NCI-H460 (cell line): ENCODE data around the gene MICAL2. TPM values are rescaled to one million over a fixed set of nuclear protein-coding genes. Genes with fewer than 3 reads are reported as not detected.

Experiments
- DNase-seq: peaks from one replicate; pipeline ENCODE4 v3.0.0-alpha.2; 2016; ENCODE audit warnings: low read depth; ENCODE audit errors: extremely low read depth
- polyA plus RNA-seq: library from polyadenylated mRNA; depleted of rRNA; stranded (reverse); fragments of >200 nt; gene quantifications from 2 replicates; pipeline ENCODE4 v1.2.3, GENCODE V29; 2014; cell fraction: nucleus; rRNA removed
- total RNA-seq: library from RNA; depleted of rRNA; stranded (reverse); fragments of >200 nt; shearing (Covaris generic); gene quantifications from 2 replicates; pipeline ENCODE4 v1.2.3, GENCODE V29; 2014; rRNA removed

The MICAL2 gene, protein sequence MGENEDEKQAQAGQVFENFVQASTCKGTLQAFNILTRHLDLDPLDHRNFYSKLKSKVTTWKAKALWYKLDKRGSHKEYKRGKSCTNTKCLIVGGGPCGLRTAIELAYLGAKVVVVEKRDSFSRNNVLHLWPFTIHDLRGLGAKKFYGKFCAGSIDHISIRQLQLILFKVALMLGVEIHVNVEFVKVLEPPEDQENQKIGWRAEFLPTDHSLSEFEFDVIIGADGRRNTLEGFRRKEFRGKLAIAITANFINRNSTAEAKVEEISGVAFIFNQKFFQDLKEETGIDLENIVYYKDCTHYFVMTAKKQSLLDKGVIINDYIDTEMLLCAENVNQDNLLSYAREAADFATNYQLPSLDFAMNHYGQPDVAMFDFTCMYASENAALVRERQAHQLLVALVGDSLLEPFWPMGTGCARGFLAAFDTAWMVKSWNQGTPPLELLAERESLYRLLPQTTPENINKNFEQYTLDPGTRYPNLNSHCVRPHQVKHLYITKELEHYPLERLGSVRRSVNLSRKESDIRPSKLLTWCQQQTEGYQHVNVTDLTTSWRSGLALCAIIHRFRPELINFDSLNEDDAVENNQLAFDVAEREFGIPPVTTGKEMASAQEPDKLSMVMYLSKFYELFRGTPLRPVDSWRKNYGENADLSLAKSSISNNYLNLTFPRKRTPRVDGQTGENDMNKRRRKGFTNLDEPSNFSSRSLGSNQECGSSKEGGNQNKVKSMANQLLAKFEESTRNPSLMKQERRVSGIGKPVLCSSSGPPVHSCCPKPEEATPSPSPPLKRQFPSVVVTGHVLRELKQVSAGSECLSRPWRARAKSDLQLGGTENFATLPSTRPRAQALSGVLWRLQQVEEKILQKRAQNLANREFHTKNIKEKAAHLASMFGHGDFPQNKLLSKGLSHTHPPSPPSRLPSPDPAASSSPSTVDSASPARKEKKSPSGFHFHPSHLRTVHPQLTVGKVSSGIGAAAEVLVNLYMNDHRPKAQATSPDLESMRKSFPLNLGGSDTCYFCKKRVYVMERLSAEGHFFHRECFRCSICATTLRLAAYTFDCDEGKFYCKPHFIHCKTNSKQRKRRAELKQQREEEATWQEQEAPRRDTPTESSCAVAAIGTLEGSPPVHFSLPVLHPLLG
- 0.63 and 1.4 TPM in 2 replicates for total RNA-seq
- 1.4 TPM in 2 replicates for polyA plus RNA-seq

DNA sequence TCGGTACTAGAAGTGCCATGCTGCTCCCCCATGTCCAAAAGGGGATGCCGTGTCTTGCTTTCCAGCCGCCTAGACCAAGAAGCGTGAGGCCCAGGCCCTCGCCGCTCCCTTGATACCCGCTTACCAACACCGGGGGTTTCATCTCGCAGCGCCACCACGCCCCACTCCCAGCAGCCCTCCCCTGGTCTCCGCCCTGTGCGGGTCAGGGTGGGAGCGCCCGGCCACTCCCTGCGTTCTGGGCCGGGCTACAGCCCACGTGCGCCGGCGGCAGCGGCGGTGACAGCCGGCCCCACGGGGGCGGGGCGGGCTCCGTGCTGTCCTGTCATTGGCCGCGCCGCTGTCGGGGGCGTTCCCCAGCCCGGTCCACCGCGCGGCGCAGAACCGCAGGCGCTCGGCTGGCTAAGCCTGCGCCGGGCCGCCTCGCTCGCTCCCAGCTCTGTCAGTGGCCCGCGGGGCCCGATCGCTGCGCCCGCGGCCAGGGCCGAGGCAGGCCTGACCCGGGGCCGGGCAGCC lies at the start of gene MICAL2:
Gene MICAL2 (plus strand): TSS at position 390 of the 513 bp plus-strand sequence. CDS start 51,566 bp downstream, outside the sequence.
- peak; percentile 57 for DNase-seq

DNA sequence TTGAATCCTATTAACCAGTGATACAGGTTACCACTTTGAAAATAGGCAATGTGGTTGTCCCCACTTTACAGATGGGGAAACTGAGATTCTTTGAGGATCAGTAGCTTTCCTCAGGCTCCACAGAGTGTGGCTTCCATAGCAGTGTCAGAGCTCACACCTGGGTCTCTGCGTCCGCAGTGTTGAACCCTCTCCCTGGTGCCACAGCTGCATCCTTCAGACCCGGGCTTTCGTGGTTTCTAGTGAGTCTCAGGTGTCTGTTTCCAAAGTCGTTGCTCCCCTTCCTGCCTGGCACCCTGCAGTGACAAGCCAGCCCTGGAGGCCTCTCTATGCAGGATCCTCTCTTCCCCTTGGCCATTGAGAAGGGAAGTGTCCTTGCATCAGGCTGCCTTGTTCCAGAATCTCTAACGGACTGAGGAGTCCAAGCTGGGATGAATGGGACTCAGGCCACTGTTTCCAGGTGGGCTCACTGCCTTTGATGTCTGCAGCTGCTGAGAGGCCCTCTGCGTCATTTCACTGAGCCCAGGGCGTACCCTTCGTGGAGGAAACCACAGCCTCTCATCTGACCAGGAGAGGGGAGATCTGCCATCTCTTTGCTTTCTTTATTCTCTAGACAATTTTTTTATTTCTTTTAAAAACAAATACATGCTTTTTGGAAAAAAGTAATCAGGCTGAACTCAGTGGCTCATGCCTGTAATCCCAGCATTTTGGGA lies 48.4 kb upstream of the MICAL2 start:
- no peak for DNase-seq

DNA sequence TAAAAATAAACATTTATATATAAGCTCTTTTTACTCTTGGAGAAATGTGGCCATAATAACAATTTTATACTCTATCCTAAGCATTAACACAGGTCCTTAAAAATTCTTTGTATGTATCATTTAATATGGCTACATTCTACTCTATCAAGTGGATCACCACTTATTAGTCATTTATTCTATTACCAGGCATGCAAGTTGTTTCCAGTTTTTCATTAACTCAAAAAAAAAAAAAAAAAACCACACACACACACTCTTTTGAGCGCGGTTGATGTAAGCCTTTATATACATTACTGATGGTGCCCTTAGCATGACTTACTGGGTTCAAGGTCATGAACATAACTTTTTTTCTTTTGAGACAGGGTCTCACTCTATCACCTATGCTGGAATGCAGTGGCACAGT lies 47.1 kb upstream of the MICAL2 start:
- DNase-seq, result no peak

DNA sequence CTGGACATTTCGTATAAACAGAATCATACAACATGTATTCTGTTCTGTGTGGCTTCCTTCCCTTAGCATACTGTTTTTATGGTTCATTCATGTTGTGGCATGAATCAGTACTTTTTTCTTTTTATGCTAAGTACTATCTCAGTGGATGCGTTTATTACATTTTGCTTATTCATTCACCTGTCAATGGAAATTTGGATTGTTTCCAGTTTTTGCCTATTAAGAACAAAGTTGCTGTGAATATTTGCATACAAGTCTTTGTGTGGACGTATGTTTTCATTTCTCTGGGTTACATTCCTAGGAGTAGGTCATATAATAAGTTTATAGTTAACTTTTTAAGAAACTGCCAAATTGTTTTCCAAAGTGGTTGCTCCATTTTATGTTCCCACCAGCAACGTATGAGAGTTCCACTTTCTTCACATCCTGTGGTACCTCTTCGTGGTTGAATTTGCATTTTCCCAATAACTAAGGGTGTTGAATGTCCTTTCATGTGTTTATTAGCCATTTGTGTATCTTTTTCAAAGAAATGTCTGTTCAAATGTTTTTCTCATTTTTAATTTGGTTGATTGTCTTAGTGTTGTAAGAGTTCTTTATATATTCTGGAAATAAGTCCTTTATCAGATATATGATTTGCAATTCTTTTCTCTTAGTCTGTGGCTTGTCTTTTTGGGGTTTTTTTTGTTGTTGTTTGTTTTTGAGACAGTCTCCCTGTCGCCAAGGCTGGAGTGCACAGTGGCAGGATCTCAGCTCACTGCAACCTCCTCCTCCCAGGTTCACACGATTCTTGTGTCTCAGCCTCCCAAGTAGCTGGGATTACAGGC lies 46.0 kb upstream of the MICAL2 start:
- DNase-seq, result no peak

DNA sequence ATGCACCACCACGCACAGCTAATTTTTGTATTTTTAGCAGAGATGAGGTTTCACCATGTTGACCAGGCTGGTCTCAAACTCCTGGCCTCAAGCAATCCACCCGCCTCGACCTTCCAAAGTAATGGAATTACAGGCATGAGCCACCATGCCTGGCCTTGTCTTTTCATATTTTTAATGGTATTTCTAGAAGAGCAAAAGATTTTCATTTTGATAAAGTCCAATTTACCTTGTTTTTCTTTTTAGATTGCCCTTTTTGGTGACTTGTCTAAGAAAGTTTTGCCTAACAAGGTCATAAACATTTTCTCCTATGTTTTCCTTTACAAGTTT lies 45.5 kb upstream of the MICAL2 start:
- DNase-seq, result no peak

DNA sequence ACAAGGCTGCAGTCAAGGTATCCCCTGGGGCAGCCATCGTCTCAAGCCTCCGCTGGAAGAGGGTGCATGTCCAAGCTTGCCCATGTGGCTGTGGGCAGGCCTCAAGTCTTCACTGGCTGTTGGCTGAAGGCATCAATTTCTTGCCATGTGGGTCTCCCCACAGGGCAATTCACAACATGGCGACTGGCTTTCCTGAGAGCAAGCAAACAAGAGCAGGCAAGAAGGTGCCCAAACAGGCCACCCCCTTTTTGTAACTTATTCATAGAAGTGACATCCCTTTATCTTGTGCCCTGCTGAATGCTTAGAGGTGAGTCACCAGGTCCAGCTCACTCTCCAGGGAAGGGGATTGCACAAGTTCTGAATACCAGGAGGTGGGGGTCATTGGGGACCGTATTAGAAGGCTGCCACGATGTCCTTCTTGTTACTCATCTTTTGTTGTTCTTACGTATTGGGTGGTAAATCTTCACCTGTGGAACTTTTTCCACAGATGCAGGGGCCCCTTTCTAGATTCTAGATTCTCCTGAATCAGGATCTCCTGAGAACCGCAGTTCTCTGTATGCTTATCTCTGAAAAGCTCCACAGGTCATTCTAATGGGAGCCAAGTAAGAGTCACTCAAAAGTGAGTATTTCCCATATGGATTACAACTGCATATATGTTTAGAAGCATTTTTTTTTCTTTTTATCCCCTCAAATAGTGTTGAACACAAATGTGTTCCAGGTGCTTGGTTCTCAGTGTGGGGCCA lies 44.2 kb upstream of the MICAL2 start:
- DNase-seq, result peak; percentile 77

DNA sequence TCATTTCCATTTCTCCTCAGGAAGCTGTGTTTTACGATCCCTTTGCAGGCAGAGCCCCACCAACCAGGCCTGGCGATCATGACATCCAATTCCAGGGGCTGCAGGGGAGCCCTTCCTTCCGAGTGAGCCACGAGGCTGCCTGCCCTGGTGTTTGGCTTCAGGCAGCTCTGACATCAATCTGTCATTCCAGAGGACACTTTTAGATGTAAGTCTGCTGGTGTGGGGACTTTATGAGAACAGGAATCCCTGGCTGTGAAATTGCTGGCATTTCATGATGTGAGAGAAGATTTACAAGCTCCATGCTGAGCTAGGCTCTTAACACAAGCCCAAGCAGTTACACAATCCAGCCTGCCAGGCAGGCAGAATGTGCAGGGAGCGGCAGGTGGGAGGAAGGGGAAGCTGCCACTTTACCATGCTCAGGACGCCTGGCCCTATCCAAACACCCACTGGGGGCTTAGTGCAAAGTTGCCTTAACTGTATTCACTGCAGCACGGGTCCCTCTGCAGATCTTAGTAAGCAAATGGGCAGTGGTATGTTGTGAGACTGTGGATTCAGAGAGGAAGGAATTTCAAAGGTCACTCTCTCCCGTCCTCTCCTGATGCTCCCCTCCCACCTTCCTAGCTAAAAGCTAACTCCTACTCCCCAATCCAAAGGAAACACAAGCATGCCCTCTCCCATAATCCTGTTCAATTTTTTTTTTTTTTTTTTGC lies 43.4 kb upstream of the MICAL2 start:
- DNase-seq, result no peak

DNA sequence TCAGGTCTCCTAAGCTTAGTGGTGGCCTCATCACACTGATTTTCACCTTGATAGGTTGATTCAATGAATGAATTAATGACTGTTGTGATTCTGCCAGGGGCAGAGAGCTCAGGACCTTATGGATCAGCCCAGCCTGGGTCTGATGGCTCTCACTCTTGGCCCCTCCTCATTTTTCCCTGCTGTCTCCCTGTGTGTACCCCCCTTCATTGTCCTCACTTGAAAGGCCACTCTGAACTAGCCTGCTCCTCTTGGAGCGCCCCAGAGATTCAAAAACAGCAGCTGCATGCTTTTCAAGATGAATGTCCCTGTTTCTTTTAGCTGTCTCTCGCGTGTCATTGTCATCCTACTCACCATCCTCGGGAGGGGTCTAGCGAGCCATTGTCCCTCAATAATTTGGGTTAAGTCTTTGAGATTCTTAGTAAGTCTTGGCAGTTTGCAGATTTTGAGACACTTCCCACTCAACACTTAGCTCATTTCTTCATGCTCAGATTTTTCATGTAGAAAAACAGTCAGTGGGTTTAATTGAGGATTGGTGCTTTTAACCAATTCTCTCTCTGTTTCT lies 42.5 kb upstream of the MICAL2 start:
- no peak for DNase-seq

DNA sequence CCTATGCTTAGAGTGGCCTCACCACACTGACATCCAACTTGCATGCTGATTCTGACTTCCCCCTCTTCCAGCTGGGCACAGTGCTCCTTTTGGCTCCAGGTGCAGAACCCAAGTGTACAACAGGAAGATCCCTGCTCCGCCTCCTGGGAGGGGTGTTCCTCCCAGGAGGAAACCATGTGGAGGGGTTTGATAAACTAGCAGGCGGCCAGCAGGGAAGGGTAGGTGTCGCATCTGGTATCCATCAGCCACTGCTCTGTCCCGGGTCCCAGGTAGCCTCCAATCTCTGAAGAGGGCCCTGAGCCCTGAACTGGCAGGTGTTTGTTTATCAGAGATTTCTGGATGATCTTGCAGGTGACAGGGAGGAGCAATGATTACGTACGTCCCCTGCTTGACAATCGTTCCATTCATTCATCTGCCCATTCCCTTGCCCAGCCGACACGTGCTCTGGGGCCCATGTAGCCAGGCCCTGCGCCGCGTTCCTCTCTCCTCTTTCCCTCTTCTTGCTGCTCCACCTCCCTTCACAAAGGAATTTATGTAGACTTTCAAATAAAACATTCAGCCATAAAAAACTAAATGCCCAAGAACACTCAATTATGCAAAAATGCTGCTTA lies 41.2 kb upstream of the MICAL2 start:
- no peak for DNase-seq

DNA sequence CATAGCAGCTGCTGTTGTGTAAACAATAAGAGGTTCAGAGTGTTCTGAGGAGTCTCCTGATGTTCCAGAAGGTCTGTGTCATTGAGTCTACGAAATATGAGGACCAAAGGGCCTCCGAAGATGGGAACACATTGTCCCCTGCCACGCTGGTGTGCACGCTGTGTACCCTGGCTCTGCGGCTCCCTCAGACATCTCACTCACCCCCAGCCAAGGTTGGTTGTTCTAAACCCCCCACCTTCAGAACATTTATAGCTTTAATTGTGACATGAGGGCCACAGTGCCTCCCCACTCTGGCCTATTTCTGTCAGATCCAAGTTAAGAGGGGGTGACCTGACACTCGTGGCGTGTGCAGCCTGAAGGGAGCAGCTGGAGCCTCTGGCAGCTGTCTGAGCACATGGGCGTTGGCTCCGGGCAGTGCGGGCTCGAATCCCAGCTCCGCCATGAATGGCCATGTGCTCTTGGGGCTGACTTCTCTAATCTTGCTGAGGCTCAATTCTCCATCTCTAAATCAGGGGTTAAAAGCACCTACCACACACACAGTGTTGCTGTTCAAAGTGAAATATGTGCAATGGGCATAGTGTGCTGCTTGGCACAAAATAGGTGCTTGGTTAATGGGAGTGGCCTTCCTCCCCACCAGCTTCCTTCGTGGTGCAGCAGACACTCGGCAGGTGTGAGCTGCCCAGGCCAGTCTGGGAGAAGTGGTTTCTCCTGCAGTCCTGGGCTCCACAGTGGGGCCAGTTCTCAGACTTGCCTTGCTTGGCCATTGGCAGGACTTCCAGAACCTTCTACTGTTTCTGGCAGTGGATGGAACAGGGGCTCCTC lies 39.7 kb upstream of the MICAL2 start:
- no peak for DNase-seq

DNA sequence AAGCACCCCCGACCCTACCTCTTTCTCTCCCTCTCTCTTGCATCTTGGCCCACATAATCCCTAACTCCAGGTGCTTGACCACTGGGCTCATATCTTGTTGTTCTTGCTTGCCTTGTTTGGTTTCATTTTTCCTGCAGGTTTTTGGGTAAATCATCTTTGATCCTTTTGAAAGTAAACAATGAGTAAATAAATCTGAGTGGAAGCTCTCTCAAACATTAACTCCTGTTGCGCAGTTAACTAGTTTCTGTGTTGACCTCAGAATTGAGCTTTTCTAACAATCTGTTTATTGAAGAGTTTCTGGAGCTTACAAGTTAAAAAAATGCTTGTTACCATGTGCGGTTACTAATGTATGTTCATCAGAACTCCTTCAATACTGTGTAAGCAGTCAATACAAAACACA lies 38.8 kb upstream of the MICAL2 start:
- no peak for DNase-seq

DNA sequence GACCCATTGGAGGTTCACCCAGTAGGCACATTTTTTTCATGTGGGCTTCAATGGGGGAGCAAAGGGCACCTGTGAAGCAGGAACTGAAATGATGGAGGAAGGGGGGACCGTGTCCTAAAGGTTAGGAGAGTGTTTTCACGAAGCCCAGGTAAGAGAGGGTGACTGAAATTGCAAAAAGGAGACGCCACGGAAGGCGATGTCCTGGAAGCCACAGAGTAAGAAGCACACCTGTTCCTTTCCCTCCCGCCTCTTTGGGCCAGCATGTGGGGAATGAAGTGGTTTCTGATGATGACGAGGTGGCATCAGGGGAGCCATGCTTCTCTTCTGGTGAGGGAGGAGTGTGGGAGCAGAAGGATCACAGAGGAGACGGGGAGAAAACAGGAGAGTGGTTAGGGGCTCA lies 37.0 kb upstream of the MICAL2 start:
- no peak for DNase-seq

DNA sequence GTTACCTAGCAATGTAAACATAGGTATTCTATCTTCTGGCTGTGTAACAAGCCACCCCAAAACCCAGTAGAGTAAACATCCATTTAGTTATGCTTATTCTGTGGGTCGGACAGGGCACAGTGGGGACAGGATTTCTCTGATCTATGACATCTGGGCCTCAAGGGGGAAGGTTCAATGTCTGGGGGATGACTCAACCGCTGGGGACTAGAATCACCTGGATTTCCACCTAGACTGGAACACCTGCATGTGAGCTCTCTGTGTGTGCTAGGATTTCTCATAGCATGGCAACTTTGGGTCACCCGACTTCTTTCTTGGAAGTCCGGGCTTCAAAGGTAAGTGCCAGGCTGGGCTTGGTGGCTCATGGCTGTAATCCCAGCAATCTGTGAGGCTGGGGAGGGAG lies 36.5 kb upstream of the MICAL2 start:
- no peak for DNase-seq

DNA sequence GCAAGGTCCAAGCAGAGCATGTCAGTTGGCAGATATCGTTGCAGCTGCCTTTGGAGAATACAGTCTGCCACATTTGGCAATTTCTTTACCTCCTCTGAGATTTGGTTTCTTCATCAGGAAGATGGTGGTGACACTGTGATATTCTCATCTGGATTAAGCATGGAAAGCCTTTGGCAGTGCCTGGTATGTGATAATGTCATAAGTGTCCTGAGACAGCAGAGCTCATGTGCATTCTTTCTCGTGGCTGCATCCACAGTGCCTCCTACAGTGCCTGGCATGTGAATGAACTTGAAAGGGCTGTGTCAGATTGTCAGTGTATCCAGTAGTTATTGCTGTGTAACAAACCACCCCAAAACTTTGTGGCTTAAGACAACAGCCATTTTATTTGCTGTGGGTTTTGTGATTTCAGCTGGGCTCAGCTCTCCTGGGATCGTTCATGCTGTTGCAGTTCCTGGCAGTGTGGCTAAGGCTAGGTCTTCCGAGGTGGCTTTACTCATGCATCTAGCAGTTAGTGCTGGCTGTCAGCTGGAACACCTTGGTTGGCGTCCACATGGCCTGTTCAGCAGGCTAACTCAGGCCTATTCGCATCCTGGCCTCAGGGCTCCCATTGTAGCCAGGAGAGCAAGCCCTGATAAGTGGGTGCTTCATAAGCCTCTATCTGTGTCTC lies 35.7 kb upstream of the MICAL2 start:
- DNase-seq, result no peak

DNA sequence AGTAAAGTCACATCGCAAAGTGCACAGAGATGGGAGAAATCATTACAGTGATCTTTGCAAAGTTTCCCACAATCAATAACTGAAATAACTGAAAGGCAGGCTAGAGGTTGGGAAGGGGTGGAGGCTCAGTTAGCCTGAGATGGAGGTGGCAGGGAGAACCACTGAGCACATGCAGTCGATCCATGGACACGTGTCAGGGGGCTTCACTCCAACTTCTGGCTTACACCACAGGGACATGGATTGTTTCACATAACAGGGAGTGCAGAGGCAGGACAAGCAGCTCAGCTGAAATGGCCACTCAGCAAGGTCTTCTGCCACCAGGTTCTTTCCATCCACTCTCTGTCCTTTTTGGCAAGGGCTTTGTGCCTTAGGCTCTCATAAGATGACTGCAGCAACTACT lies 35.1 kb upstream of the MICAL2 start:
- DNase-seq, result no peak
